Naive thymus-derived CD4-positive, alpha-beta T cell (primary cell): Measurements from ENCODE around the gene CFP. TPM values are rescaled to one million over a fixed set of nuclear protein-coding genes. Genes with fewer than 3 reads are reported as not detected.

Experiments used
- ATAC-seq: fragments of 150-1000 bp; cut with Tn5 transposase; 2 replicates; pipeline ENCODE4 v1.10.0; 2021; ENCODE audit warnings: mild to moderate bottlenecking, moderate library complexity
- CTCF ChIA-PET: fragments of 350-600 bp; sonication (Branson Sonifier 250); formaldehyde crosslinking; loops from one replicate; lab custom pipeline; 2021; ENCODE audit warnings: antibody characterized with exemption; lab: Charles Lee
- POLR2A ChIA-PET: fragments of 350-600 bp; sonication (Branson Sonifier 250); formaldehyde crosslinking; loops from one replicate; lab custom pipeline; 2021; ENCODE audit warnings: antibody characterized with exemption, inconsistent platforms; lab: Charles Lee
- DNase-seq, 9 donors: peaks; one replicate each; pipeline versions ENCODE4 v3.0.0 to v3.0.0-alpha.2; 2020 to 2022; ENCODE audit warnings: mixed read lengths in 1 of 9
- H3K27ac ChIP-seq: one replicate; pipeline ENCODE4 v1.7.0; 2013; ENCODE audit warnings: mild to moderate bottlenecking, low read depth, low read length, moderate library complexity
- H3K27me3 ChIP-seq, 2 donors: one replicate each; pipeline ENCODE4 v1.7.0; 2013; ENCODE audit warnings: low read length in 2 of 2, mild to moderate bottlenecking in 2 of 2, moderate library complexity in 2 of 2; ENCODE audit not compliant: control insufficient read depth in 2 of 2, insufficient read depth in 2 of 2
- H3K36me3 ChIP-seq, 3 experiments: 1 replicate in 2 of 3; 2 replicates in 1 of 3; pipeline ENCODE4 v1.7.0; 2013; ENCODE audit warnings: low read length in 3 of 3, mild to moderate bottlenecking in 3 of 3, moderate library complexity in 1 of 3; ENCODE audit not compliant: insufficient read depth in 3 of 3, control insufficient read depth in 2 of 3
- H3K4me1 ChIP-seq, 2 donors: one replicate each; pipeline ENCODE4 v1.7.0; 2013; ENCODE audit warnings: low read length in 2 of 2, mild to moderate bottlenecking in 2 of 2, moderate library complexity in 1 of 2; ENCODE audit not compliant: control insufficient read depth in 2 of 2, insufficient read depth in 2 of 2
- H3K4me3 ChIP-seq: 2 replicates; pipeline ENCODE4 v1.7.0; 2013; ENCODE audit warnings: mild to moderate bottlenecking, low read length
- H3K9me3 ChIP-seq, 3 experiments: 1 replicate in 2 of 3; 2 replicates in 1 of 3; pipeline ENCODE4 v1.7.0; 2013; ENCODE audit warnings: low read length in 3 of 3; ENCODE audit not compliant: control insufficient read depth in 2 of 3
- H3K27ac Mint-ChIP-seq, 9 donors: one replicate each; pipeline ENCODE4 v1.8.0; 2020 to 2022; ENCODE audit warnings: mixed read lengths in 9 of 9, mild to moderate bottlenecking in 8 of 9, moderate library complexity in 5 of 9, inconsistent platforms in 2 of 9
- H3K27me3 Mint-ChIP-seq, 5 donors: one replicate each; pipeline ENCODE4 v1.8.0; 2021 to 2022; ENCODE audit warnings: mixed read lengths in 5 of 5, mild to moderate bottlenecking in 1 of 5
- H3K36me3 Mint-ChIP-seq, 5 donors: one replicate each; pipeline ENCODE4 v1.8.0; 2020 to 2022; ENCODE audit warnings: mixed read lengths in 5 of 5, mild to moderate bottlenecking in 3 of 5, inconsistent platforms in 1 of 5
- H3K4me1 Mint-ChIP-seq, 7 donors: one replicate each; pipeline ENCODE4 v1.8.0; 2020 to 2022; ENCODE audit warnings: mixed read lengths in 7 of 7, mild to moderate bottlenecking in 3 of 7, inconsistent platforms in 1 of 7
- H3K4me3 Mint-ChIP-seq, 10 donors: one replicate each; pipeline ENCODE4 v1.8.0; 2020 to 2022; ENCODE audit warnings: mild to moderate bottlenecking in 10 of 10, mixed read lengths in 10 of 10, moderate library complexity in 6 of 10, inconsistent platforms in 2 of 10
- H3K9me3 Mint-ChIP-seq, 11 donors: one replicate each; pipeline ENCODE4 v1.8.0; 2020 to 2022; ENCODE audit warnings: mixed read lengths in 11 of 11, mild to moderate bottlenecking in 4 of 11, inconsistent platforms in 1 of 11, moderate library complexity in 1 of 11
- intact Hi-C, 2 donors: fragments of 100-400 bp; cut with micrococcal nuclease; formaldehyde crosslinking; loops; one replicate each; pipeline ENCODE4 v1.15.1; 2023
- polyA plus RNA-seq, 2 donors: library from polyadenylated mRNA; unstranded; fragments of 300-500 nt; fragmentation: Illumina TruSeq; gene quantifications; one replicate each; pipeline ENCODE4 v1.2.3, GENCODE V29; 2021
- total RNA-seq, 6 experiments: library from RNA in 5 of 6; stranded (reverse) in 5 of 6; gene quantifications; 1 replicate in 5 of 6; 2 replicates in 1 of 6; pipeline ENCODE4 v1.2.3 and lab custom pipeline; 2021 to 2026

Gene CFP
- total and polyA plus RNA-seq, 7 experiments from 2014 or later: 19.4 to 164 (median 32.9) TPM

- DNase-seq (no peak), ATAC-seq (no peak)
- Histone ChIP-seq H3K4me1 (peaks cover 4 to 8% of the 10 kb centered on the region in 2 donors), H3K27ac (no peak overlapping the region), H3K27me3 (no peaks in the 10 kb centered on the region), H3K9me3 (no peaks in the 10 kb centered on the region), H3K4me3 (no peak overlapping the region), H3K36me3 (peaks cover 0 to 12% (median 9%) of the 10 kb centered on the region in 3 experiments)
- ChIA-PET POLR2A (interaction anchor here (0.7 kb wide), 2 partner anchors 105 to 254 kb away, joined by 3 to 5 read pairs; no protein-coding TSS in a partner anchor), CTCF (interaction anchor here (0.7 kb wide), 1 partner anchor 14 kb away, joined by 3 read pairs; no protein-coding TSS in a partner anchor)
- peaks cover 1 to 26% (median 18%) of the 10 kb centered on the region in 7 donors for H3K4me1 Mint-ChIP-seq
- peaks cover under 1 to 7% (median 1%) of the 10 kb centered on the region in 5 donors for H3K36me3 Mint-ChIP-seq
- H3K27ac Mint-ChIP-seq: no peak overlapping the region
- intact Hi-C loops: no loop called here
- H3K4me3 Mint-ChIP-seq: no peak overlapping the region
- peaks cover 0 to 8% (median 0%) of the 10 kb centered on the region in 11 donors for H3K9me3 Mint-ChIP-seq
- no peaks in the 10 kb centered on the region for H3K27me3 Mint-ChIP-seq
Observed at GRCh38 chrX:47661539-47661938, 31.8 kb upstream of the CFP start.

GRCh38 chrX:47659421-47659726 lies 29.6 kb upstream of the CFP start:
- ChIA-PET POLR2A (interaction anchor here (1.2 kb wide), 1 partner anchor 9 kb away, joined by 5 read pairs; the partner anchor contains the start of gene ELK1), CTCF (no interaction called here)
- DNase-seq: no peak
- ATAC-seq: no peak
- intact Hi-C loops: loop anchor here (1.0 to 10.0 kb wide), 16 partner anchors 77 to 1605 kb away; partner anchors contain the start of genes RBM10 (in 2 of the 2), CDK16 (in 1 of the 2), FOXP3 (in 1 of the 2) and NDUFB11 (in 1 of the 2)
- H3K9me3 Mint-ChIP-seq: peaks cover 0 to 8% (median 0%) of the 10 kb centered on the region in 11 donors
- peak overlapping the region; percentile 94 to 99 (median 97) for H3K27ac Mint-ChIP-seq
- H3K27me3 Mint-ChIP-seq: no peaks in the 10 kb centered on the region
- Histone ChIP-seq H3K4me3 (peak overlapping the region; percentile 86), H3K27me3 (no peaks in the 10 kb centered on the region), H3K36me3 (peaks cover 7 to 26% (median 9%) of the 10 kb centered on the region in 3 experiments), H3K9me3 (no peaks in the 10 kb centered on the region), H3K4me1 (peaks cover 4 to 8% of the 10 kb centered on the region in 2 donors), H3K27ac (peak overlapping the region; percentile 99)
- H3K4me1 Mint-ChIP-seq: peaks cover 9 to 34% (median 21%) of the 10 kb centered on the region in 7 donors
- peaks cover 5 to 16% (median 10%) of the 10 kb centered on the region in 5 donors for H3K36me3 Mint-ChIP-seq
- H3K4me3 Mint-ChIP-seq: peak overlapping the region; percentile 80 to 95 (median 92)

GRCh38 chrX:47658684-47659420 lies 29.1 kb upstream of the CFP start, which contains the start of gene UXT:
Gene UXT, minus strand, starts transcription at chrX:47659180. Its CDS starts 253 bp downstream, at chrX:47658927.
- H3K27me3 Mint-ChIP-seq: no peaks in the 10 kb centered on the region
- POLR2A ChIA-PET: interaction anchor here (1.2 kb wide), 1 partner anchor 8 kb away, joined by 5 read pairs; the partner anchor contains the start of gene ELK1
- peak within 1 kb of the TSS; percentile 86 for H3K4me3 ChIP-seq

GRCh38 chrX:47658301-47658683 lies 28.6 kb upstream of the CFP start:
- H3K4me3 ChIP-seq: peak overlapping the region; percentile 86
- Mint-ChIP-seq H3K27me3 (no peaks in the 10 kb centered on the region), H3K36me3 (peaks cover 5 to 21% (median 10%) of the 10 kb centered on the region in 5 donors), H3K9me3 (peaks cover 0 to 8% (median 0%) of the 10 kb centered on the region in 11 donors), H3K4me3 (peak overlapping the region; percentile 80 to 95 (median 92)), H3K4me1 (peaks cover 9 to 34% (median 21%) of the 10 kb centered on the region in 7 donors), H3K27ac (peak overlapping the region; percentile 94 to 99 (median 97))
- H3K9me3 ChIP-seq: no peaks in the 10 kb centered on the region
- ATAC-seq (no peak), DNase-seq (no peak)
- CTCF ChIA-PET: no interaction called here
- intact Hi-C loops: loop anchor here (1.0 to 10.0 kb wide), 17 partner anchors 8 to 1607 kb away; partner anchors contain the start of genes ARAF (in 2 of the 2), ELK1 (in 2 of the 2), USP11 (in 2 of the 2) and CDK16 (in 1 of the 2)
- POLR2A ChIA-PET: interaction anchor here (1.2 kb wide), 1 partner anchor 8 kb away, joined by 5 read pairs; the partner anchor contains the start of gene ELK1
- peaks cover 4 to 8% of the 10 kb centered on the region in 2 donors for H3K4me1 ChIP-seq
- no peaks in the 10 kb centered on the region for H3K27me3 ChIP-seq
- H3K27ac ChIP-seq: peak overlapping the region; percentile 99
- H3K36me3 ChIP-seq: peaks cover 7 to 31% (median 9%) of the 10 kb centered on the region in 3 experiments

More at GRCh38 chrX:47658684-47659420, 29.1 kb upstream of the CFP start, which contains the start of gene UXT:
- H3K4me1 ChIP-seq: peaks cover 4 to 8% of the 10 kb centered on the region in 2 donors
- H3K36me3 Mint-ChIP-seq: peaks cover 5 to 16% (median 10%) of the 10 kb centered on the region in 5 donors
- H3K9me3 ChIP-seq: no peaks in the 10 kb centered on the region
- peak within 1 kb of the TSS; percentile 99 for H3K27ac ChIP-seq
- ATAC-seq (peak; percentile 91), DNase-seq (peak; percentile 75 to 92 (median 89))
- H3K36me3 ChIP-seq: peaks cover 7 to 26% (median 9%) of the 10 kb centered on the region in 3 experiments
- intact Hi-C loops: loop anchor here (1.0 to 10.0 kb wide), 20 partner anchors 9 to 1606 kb away; partner anchors contain the start of genes ARAF (in 2 of the 2), ELK1 (in 2 of the 2), RBM10 (in 2 of the 2) and USP11 (in 2 of the 2)
- H3K4me1 Mint-ChIP-seq: peaks cover 9 to 34% (median 21%) of the 10 kb centered on the region in 7 donors
- no peaks in the 10 kb centered on the region for H3K27me3 ChIP-seq
- H3K27ac Mint-ChIP-seq: peak within 1 kb of the TSS; percentile 94 to 99 (median 97)
- H3K4me3 Mint-ChIP-seq: peak within 1 kb of the TSS; percentile 80 to 95 (median 92)
- H3K9me3 Mint-ChIP-seq: peaks cover 0 to 8% (median 0%) of the 10 kb centered on the region in 11 donors
- CTCF ChIA-PET: no interaction called here

- no peaks in the 10 kb centered on the region for H3K27me3 ChIP-seq
- no peaks in the 10 kb centered on the region for H3K27me3 Mint-ChIP-seq
- peaks cover 38 to 51% (median 47%) of the 10 kb centered on the region in 7 donors for H3K4me1 Mint-ChIP-seq
- H3K27ac Mint-ChIP-seq: peak overlapping the region; percentile 89 to 97 (median 95)
- no peaks in the 10 kb centered on the region for H3K9me3 ChIP-seq
- peaks cover 0 to 18% (median 7%) of the 10 kb centered on the region in 3 experiments for H3K36me3 ChIP-seq
- no peaks in the 10 kb centered on the region for H3K9me3 Mint-ChIP-seq
- CTCF ChIA-PET: no interaction called here
- H3K4me3 ChIP-seq: peak overlapping the region; percentile 70
- intact Hi-C loops: loop anchor here (2.0 to 10.0 kb wide), 11 partner anchors 22 to 1614 kb away; partner anchors contain the start of genes CFP (in 1 of the 2), FOXP3 (in 1 of the 2), PLP2 (in 1 of the 2) and PPP1R3F (in 1 of the 2)
- H3K4me3 Mint-ChIP-seq: peak overlapping the region; percentile 87 to 96 (median 90)
- ATAC-seq (no peak), DNase-seq (no peak)
- H3K36me3 Mint-ChIP-seq: peaks cover 2 to 48% (median 10%) of the 10 kb centered on the region in 5 donors
- POLR2A ChIA-PET: interaction anchor here (0.7 to 1.7 kb wide), 8 partner anchors 8 to 1060 kb away, joined by 3 to 11 read pairs (median 6); partner anchors contain the start of genes CFP, RBM10 and UXT
- H3K4me1 ChIP-seq: peaks cover 12 to 16% of the 10 kb centered on the region in 2 donors
- peak overlapping the region; percentile 85 for H3K27ac ChIP-seq
Observed at GRCh38 chrX:47651043-47651905, 21.5 kb upstream of the CFP start.
